Ovary (tissue), 10 donors: ENCODE data around the gene IRGM. TPM values are rescaled to one million over a fixed set of nuclear protein-coding genes. Genes with fewer than 3 reads are reported as not detected.
"Not testable (repeated sequence)": the region's sequence is repeated elsewhere in the genome, so short reads cannot be mapped to it uniquely, and the experiment has no call there.

Source experiments
- DNase-seq, 5 donors: peaks; one replicate each; pipeline ENCODE4 v3.0.0-alpha.2; 2019 to 2020
- H3K27ac ChIP-seq, 2 donors: fragments of 200-600 bp; one replicate each; pipeline versions ENCODE4 v1.5.1 to v1.8.0; 2019 to 2022
- H3K27me3 ChIP-seq: fragments of 200-600 bp; one replicate; pipeline ENCODE4 v1.8.0; 2022
- H3K36me3 ChIP-seq: fragments of 200-600 bp; sonication (generic); one replicate; pipeline ENCODE4 v1.5.1; 2019
- H3K4me1 ChIP-seq: one replicate; pipeline ENCODE4 v1.8.1; 2013; ENCODE audit warnings: mild to moderate bottlenecking, moderate library complexity; ENCODE audit not compliant: insufficient read depth
- H3K4me3 ChIP-seq: fragments of 200-600 bp; sonication (generic); one replicate; pipeline ENCODE4 v1.5.1; 2017
- H3K9me3 ChIP-seq, 2 donors: fragments of 200-600 bp in 1 of 2; sonication (generic) in 1 of 2; one replicate each; pipeline versions ENCODE4 v1.5.1 to v1.8.1; 2013 to 2019; ENCODE audit warnings: mild to moderate bottlenecking in 1 of 2, moderate library complexity in 1 of 2
- EP300 ChIP-seq: sonication (generic); formaldehyde crosslinking; IDR thresholded peaks from one replicate; pipeline ENCODE4 v1.6.1; 2017; ENCODE audit warnings: antibody characterized with exemption
- POLR2A ChIP-seq: fragments of 450-650 bp; IDR thresholded peaks from one replicate; pipeline ENCODE4 v1.6.1; 2017; ENCODE audit warnings: antibody characterized with exemption, mild to moderate bottlenecking, moderate library complexity
- WGBS, 3 donors: extraction: QIAGEN DNeasy Blood & Tissue Kit in 1 of 3; methylation state at CpG; one replicate each; pipeline versions ENCODE4 v1.1.5 to v1.1.7; 2013 to 2017; 5-methylcytosine and 5-hydroxymethylcytosine counted together
- intact Hi-C, 4 donors: fragments of 100-400 bp; cut with DNase I; formaldehyde crosslinking; loops; one replicate each; pipeline versions ENCODE4 v1.11.0 to v1.15.1; 2022 to 2023
- long read RNA-seq, 3 donors: library from polyadenylated mRNA in 2 of 3; unstranded in 2 of 3; transcript quantifications; one replicate each; pipeline ENCODE4 v2.0.0 and lab custom pipeline, GENCODE V29; 2021 to 2026
- polyA plus RNA-seq, 2 donors: library from polyadenylated mRNA; stranded (reverse); fragments of 200-250 nt in 1 of 2; fragments of 350-450 nt in 1 of 2; fragmentation: Illumina TruSeq in 1 of 2; extraction: RNeasy Lipid Tissue Mini Kit (QIAGEN cat#74804) in 1 of 2; gene quantifications; one replicate each; pipeline ENCODE4 v1.2.3, GENCODE V29; 2013 to 2014
- total RNA-seq, 7 donors: library from RNA; depleted of rRNA in 2 of 7; stranded (reverse); fragments of >200 nt in 2 of 7; fragmentation: NEBNext Ultra II Directional in 3 of 7; extraction: Animal tissue kit (Norgen Biotek cat#: 25700) in 3 of 7; gene quantifications; one replicate each; pipeline versions ENCODE4 v1.1.0 to v1.2.4, GENCODE V29; 2016 to 2023
- TF ChIP-seq, protein P1 (sequence below), 3 donors: fragments of 450-650 bp in 2 of 3; fragments of 200-600 bp in 1 of 3; IDR thresholded peaks; one replicate each; pipeline versions ENCODE4 v1.5.1 to v1.8.0; 2016 to 2022; ENCODE audit warnings: antibody characterized with exemption in 3 of 3, mild to moderate bottlenecking in 1 of 3
- donor health status: DM: no; HTN: no; CAD: no; lungs with moderate emphysema.
- donor health status: DM: no; HTN: no; CAD: no.
- donor health status: Bipolar disorder and iron deficiency.
- donor health status: DM: yes; HTN: yes; CAD: no.
- donor health status: DM: no; HTN: no; CAD: no.
- donor health status: DM: yes; HTN: yes; CAD: no.

Gene IRGM, protein sequence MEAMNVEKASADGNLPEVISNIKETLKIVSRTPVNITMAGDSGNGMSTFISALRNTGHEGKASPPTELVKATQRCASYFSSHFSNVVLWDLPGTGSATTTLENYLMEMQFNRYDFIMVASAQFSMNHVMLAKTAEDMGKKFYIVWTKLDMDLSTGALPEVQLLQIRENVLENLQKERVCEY
- not detected for total RNA-seq
- polyA plus RNA-seq, result under 1 TPM in 1 of 2 donors, not detected in 1; 0.12 TPM
- long read RNA-seq, donor 1, partial matches to known transcripts, result 0 of 2 reads
- long read RNA-seq, donor 1, other reads (novel, unspliced or antisense), result 1 of 2 reads
- long read RNA-seq, donor 2, result 0 reads
- long read RNA-seq, donor 3, result 0 reads

DNA sequence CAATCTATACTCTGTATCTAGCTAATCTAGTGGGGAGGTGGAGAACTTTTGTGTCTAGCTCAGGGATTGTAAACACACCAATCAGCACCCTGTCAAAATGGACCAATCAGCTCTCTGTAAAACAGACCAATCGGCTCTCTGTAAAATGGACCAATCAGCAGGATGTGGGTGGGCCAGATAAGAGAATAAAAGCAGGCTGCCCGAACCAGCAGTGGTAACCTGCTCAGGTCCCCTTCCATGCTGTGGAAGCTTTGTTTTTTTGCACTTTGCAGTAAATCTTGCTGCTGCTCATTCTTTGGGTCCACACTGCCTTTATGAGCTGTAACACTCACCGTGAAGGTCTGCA lies at the start of gene IRGM:
Gene IRGM, plus strand, starts transcription at position 214 of the 346 bp plus-strand sequence. CDS start 1,603 bp downstream, outside the sequence.
- H3K27me3 ChIP-seq, H3K27ac ChIP-seq, H3K36me3 ChIP-seq, H3K9me3 ChIP-seq, DNase-seq, H3K4me3 ChIP-seq, H3K4me1 ChIP-seq: not testable (repeated sequence)
- 70 to 84% (median 82%) methylated on average over 3 of the region's 3 CpGs for WGBS, 3 donors
- intact Hi-C loops, result loop anchor here in 2 of 4 donors (5.0 to 10.0 kb wide), 4 partner anchors 44 to 391 kb away; no protein-coding TSS in a partner anchor

DNA sequence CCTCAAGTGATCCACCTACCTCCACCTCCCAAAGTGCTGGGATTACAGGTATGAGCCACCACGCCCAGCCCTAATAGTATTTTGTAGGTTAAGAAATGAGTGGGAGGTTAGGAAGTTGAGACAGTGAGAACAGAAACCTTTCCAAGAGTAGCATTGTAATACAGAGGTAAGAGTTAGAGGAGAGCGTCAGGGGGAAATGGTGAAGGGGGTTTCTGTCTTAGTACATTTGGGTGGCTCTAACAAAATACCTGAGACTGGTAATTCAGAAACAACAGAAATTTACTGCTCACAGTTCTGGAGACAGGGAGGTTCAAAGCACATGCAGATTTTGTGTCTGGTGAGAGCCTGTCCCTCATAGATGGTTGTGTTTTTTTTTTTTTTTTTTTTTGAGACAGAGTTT lies 48.9 kb upstream of the IRGM start:
- DNase-seq, result no peak
- no peaks in the 10 kb centered on the region for H3K9me3 ChIP-seq
- intact Hi-C loops, result no loop called here
- H3K36me3 ChIP-seq, result no peaks in the 10 kb centered on the region
- no peaks in the 10 kb centered on the region for H3K4me1 ChIP-seq
- no peak overlapping the region for H3K4me3 ChIP-seq
- no peak overlapping the region for H3K27ac ChIP-seq
- WGBS, 3 donors, result 94 to 100% (median 96%) methylated on average over 2 of the region's 2 CpGs
- no peaks in the 10 kb centered on the region for H3K27me3 ChIP-seq
- TF ChIP-seq EP300 (no peak), POLR2A (no peak)
- TF ChIP-seq, protein P1, sequence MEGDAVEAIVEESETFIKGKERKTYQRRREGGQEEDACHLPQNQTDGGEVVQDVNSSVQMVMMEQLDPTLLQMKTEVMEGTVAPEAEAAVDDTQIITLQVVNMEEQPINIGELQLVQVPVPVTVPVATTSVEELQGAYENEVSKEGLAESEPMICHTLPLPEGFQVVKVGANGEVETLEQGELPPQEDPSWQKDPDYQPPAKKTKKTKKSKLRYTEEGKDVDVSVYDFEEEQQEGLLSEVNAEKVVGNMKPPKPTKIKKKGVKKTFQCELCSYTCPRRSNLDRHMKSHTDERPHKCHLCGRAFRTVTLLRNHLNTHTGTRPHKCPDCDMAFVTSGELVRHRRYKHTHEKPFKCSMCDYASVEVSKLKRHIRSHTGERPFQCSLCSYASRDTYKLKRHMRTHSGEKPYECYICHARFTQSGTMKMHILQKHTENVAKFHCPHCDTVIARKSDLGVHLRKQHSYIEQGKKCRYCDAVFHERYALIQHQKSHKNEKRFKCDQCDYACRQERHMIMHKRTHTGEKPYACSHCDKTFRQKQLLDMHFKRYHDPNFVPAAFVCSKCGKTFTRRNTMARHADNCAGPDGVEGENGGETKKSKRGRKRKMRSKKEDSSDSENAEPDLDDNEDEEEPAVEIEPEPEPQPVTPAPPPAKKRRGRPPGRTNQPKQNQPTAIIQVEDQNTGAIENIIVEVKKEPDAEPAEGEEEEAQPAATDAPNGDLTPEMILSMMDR (IDR thresholded peaks at IDR 0.05), result no peak

DNA sequence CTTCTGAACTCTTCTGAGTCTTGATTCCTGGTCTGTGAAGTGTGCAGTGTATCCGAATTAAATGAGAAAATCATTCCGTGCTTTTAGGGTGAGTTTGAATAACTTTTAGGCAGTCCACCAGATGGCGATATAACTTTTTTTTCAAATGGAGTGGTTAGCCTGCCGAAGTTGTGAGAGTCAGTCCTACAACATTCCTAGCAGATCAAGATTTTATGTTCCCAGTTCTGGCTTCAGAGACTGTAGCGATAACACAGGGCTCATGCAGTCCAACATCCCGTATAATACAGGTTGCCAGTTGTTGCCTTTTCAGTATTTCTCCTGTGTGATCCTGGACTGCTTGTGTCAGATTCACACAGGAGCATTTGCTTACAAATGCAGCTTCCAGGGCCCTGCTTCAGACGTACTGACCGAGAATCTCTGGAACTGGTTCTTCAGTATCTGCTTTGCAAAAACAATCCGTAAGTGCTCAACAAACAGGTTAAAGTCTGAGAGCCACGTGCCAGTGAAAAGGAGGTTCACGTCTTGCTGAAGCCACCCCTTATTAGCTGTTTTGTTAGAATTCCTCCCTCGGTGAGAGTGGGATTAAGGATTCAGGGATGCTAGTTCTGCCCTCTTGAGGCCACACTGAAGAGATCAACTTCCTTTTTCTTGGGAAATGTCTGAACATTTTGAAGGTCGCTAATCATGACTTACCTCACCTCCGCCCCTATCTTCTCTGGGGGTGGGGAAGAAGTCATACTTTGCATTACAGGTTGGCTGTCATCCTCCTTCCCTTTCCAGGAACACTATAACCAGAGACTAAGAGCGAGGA lies 45.0 kb upstream of the IRGM start:
- Histone ChIP-seq H3K9me3 (no peaks in the 10 kb centered on the region), H3K36me3 (no peaks in the 10 kb centered on the region), H3K27me3 (no peaks in the 10 kb centered on the region), H3K27ac (peak overlapping the region in 1 of 2 donors; percentile 55), H3K4me1 (no peaks in the 10 kb centered on the region), H3K4me3 (peak overlapping the region; percentile 34)
- intact Hi-C loops, result loop anchor here in 1 of 4 donors (5.0 kb wide), 1 partner anchor 46 kb away; the partner anchor contains the start of gene IRGM
- TF ChIP-seq, protein P1 (IDR thresholded peaks at IDR 0.05), result peak; percentile 5 to 67 (median 54)
- TF ChIP-seq EP300, result no peak
- WGBS, 3 donors, result 3 to 4% (median 4%) methylated on average over 15 of the region's 15 CpGs
- DNase-seq, result peak in 2 of 5 donors; percentile 28 to 50

DNA sequence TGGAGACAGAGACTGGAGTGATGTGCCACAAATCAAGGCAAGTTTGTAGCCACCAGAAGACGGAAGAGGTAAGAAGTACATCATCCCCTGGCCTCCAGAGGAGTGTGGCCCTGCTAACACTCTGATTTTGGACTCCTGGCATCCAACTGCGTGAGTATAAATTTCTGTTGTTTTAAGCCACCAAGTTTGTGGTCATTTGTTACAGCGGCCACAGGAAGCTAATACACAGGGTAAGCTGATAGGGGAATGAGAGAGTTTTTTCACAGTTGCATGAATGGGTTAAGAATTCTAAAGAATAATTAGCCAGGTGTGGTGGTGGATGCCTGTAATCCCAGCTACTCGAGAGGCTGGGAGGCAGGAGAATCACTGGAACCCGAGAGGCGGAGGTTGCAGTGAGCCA lies 41.9 kb upstream of the IRGM start:
- no peak overlapping the region for H3K27ac ChIP-seq
- no peaks in the 10 kb centered on the region for H3K36me3 ChIP-seq
- TF ChIP-seq EP300, result no peak
- TF ChIP-seq, protein P1 (IDR thresholded peaks at IDR 0.05), result no peak
- TF ChIP-seq POLR2A, result no peak
- intact Hi-C loops, result loop anchor here in 1 of 4 donors (5.0 kb wide), 1 partner anchor 43 kb away; the partner anchor contains the start of gene IRGM
- no peaks in the 10 kb centered on the region for H3K27me3 ChIP-seq
- no peaks in the 10 kb centered on the region for H3K9me3 ChIP-seq
- WGBS, 3 donors, result 90 to 94% (median 91%) methylated on average over 6 of the region's 6 CpGs
- H3K4me1 ChIP-seq, result no peaks in the 10 kb centered on the region
- DNase-seq, result no peak
- no peak overlapping the region for H3K4me3 ChIP-seq
